Stimulated activated CD4-positive, alpha-beta T cell treated with anti-CD3 and anti-CD28 coated beads, Interleukin-12 subunit alpha, Interleukin-12 subunit beta, amount 100 ng/mL, for 4 hours (primary cell): ENCODE results near the gene ARHGEF4.

Experiments used
- DNase-seq: peaks from one replicate; pipeline ENCODE4 v3.0.0-alpha.2; 2020

Gene ARHGEF4

GRCh38 chr2:131041402-131042147 is 204.9 kb downstream of the ARHGEF4 start:
- DNase-seq: no peak

GRCh38 chr2:131042148-131042775 is 205.5 kb downstream of the ARHGEF4 start:
- no peak for DNase-seq

GRCh38 chr2:131043199-131044074 is 206.7 kb downstream of the ARHGEF4 start:
- DNase-seq: no peak

- no peak for DNase-seq
Observed at GRCh38 chr2:131044075-131044756, 207.5 kb downstream of the ARHGEF4 start.

- DNase-seq: no peak
Observed at GRCh38 chr2:131044757-131045150, 208.0 kb downstream of the ARHGEF4 start.

GRCh38 chr2:131045286-131046027 is 208.7 kb downstream of the ARHGEF4 start:
- no peak for DNase-seq

GRCh38 chr2:131046028-131046917 is 209.6 kb downstream of the ARHGEF4 start:
- DNase-seq: no peak

- no peak for DNase-seq
Observed at GRCh38 chr2:131046918-131047652, 210.4 kb downstream of the ARHGEF4 start.

- no peak for DNase-seq
Observed at GRCh38 chr2:131047920-131048560, 211.3 kb downstream of the ARHGEF4 start.

GRCh38 chr2:131048641-131049040 is 211.9 kb downstream of the ARHGEF4 start:
- DNase-seq: no peak

GRCh38 chr2:131049150-131049718 is 212.5 kb downstream of the ARHGEF4 start:
- no peak for DNase-seq

GRCh38 chr2:131050896-131051295 is 214.2 kb downstream of the ARHGEF4 start:
- DNase-seq: no peak

- no peak for DNase-seq
Observed at GRCh38 chr2:131052741-131053263, 216.1 kb downstream of the ARHGEF4 start.

GRCh38 chr2:131054488-131054887 is 217.8 kb downstream of the ARHGEF4 start:
- DNase-seq: no peak

- no peak for DNase-seq
Observed at GRCh38 chr2:131055169-131056065, 218.7 kb downstream of the ARHGEF4 start.

- no peak for DNase-seq
Observed at GRCh38 chr2:131056204-131056931, 219.7 kb downstream of the ARHGEF4 start.

GRCh38 chr2:131056932-131057287 is 220.2 kb downstream of the ARHGEF4 start:
- DNase-seq: no peak
